Measurements from ENCODE around the gene VPS11.
"Not testable (repeated sequence)": the region's sequence is repeated elsewhere in the genome, so short reads cannot be mapped to it uniquely, and the experiment has no call there.

VPS11 gene

GRCh38 chr11:119084663-119085436, 17.2 kb downstream of the VPS11 start, which contains the start of gene HMBS:
HMBS (plus strand) TSS chr11:119084881; CDS start chr11:119085034, 153 bp downstream.
- DNase-seq = peak; percentile 94

GRCh38 chr11:119085437-119085847, 17.8 kb downstream of the VPS11 start:
- no peak for DNase-seq

GRCh38 chr11:119087123-119087522, 19.5 kb downstream of the VPS11 start:
- no peak for DNase-seq

DNA sequence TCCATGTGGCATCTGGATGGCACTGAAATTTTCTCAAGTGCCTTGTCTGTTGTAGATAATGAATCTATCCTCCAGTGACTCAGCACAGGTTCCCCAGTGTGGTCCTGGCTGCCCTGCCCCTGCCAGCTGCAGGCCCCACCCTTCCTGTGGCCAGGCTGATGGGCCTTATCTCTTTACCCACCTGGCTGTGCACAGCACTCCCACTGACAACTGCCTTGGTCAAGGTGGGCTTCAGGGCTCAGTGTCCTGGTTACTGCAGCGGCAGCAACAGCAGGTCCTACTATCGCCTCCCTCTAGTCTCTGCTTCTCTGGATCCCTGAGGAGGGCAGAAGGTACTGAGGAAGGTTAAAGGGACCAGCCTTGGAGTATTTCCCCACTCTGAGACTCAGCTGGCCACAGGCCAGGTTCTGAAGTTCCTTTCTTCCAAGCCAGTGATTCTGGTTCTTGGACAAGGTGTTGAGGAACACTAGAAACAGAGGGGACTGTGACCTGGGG, 20.2 kb downstream of the VPS11 start:
- no peak for DNase-seq

DNA sequence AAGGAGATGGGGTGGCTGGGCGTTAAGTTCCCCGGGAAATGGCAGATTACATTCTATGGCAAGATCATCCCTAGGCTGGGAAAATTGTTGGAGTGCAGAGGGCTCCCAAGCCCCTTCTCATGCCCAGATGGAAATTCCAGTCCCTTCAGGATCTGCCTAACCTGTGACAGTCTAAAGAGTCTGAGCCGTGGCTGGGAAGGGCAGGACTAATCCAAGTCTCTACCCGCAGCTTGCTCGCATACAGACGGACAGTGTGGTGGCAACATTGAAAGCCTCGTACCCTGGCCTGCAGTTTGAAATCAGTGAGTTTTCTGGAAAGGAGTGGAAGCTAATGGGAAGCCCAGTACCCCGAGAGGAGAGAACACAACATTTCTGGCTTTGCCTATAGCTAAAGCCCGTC, 20.8 kb downstream of the VPS11 start:
- DNase-seq = no peak

GRCh38 chr11:119089319-119089718, 21.7 kb downstream of the VPS11 start:
- DNase-seq = no peak

DNA sequence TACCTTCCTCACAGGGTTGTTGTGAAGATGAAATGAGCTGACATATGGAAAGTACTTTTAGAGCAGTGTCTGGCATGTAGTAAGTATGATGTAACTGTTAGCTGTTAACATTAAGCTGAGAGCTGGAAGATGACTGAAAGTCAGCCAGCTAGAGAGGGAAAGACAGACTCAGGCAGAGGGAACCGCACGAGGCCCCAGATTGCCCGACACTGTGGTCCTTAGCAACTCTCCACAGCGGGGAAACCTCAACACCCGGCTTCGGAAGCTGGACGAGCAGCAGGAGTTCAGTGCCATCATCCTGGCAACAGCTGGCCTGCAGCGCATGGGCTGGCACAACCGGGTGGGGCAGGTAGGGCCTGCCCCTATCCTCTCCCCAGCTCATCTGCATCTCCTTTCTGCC, 23.6 kb downstream of the VPS11 start:
- no peak for DNase-seq

DNA sequence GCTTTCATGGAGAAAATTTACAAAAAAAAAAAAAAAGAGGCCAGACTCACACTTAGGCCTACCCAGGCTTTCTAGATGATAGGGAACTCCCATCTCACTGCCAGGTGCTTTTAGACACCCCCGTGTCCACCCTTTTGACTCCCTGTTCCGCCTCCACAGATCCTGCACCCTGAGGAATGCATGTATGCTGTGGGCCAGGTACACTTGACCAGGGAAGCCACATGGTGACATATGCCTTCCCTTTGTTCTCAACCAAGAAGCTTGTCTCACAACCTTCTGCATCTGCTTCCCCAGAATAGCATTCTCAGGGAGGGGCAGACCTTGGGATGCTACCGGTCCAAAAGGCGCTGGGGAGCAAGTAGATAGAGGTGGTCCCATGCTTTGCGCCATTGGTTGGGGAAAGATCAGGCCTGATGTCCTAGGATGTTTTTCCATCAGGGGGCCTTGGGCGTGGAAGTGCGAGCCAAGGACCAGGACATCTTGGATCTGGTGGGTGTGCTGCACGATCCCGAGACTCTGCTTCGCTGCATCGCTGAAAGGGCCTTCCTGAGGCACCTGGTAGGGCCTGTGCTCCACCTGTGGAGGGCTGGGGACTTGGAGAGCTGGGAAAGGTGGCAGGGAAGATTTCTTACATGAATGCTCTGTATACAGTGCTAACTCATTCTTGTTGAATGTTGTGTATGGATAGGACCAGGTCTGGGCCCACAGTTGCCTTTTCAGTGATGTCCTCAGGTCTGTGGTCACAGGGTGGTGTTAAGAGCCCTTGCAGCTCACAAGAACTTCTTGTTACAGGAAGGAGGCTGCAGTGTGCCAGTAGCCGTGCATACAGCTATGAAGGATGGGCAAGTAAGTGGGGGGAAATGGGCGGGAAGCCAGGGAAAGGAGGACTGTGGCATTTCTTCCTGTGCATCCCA, 24.6 kb downstream of the VPS11 start:
- DNase-seq = no peak

- no peak for DNase-seq
These were observed 25.5 kb downstream of the VPS11 start for GRCh38 chr11:119092880-119093842.

GRCh38 chr11:119093942-119094815, 26.6 kb downstream of the VPS11 start:
- DNase-seq = peak; percentile 43

- peak; percentile 84 for DNase-seq
These were observed 27.1 kb downstream of the VPS11 start for GRCh38 chr11:119094816-119095065.

- DNase-seq = peak; percentile 99
These were observed 27.7 kb downstream of the VPS11 start for GRCh38 chr11:119095066-119095880.

GRCh38 chr11:119099711-119100110, 32.1 kb downstream of the VPS11 start:
- DNase-seq = no peak

GRCh38 chr11:119100246-119100970, 32.8 kb downstream of the VPS11 start:
- DNase-seq = peak; percentile 39

GRCh38 chr11:119100994-119101758, 33.6 kb downstream of the VPS11 start:
- DNase-seq = peak; percentile 39

- DNase-seq = peak; percentile 98
These were observed 34.3 kb downstream of the VPS11 start, which contains the start of gene DPAGT1 for GRCh38 chr11:119101759-119102423. DPAGT1 (minus strand) TSS chr11:119101853; CDS start chr11:119101655, 198 bp downstream.

DNA sequence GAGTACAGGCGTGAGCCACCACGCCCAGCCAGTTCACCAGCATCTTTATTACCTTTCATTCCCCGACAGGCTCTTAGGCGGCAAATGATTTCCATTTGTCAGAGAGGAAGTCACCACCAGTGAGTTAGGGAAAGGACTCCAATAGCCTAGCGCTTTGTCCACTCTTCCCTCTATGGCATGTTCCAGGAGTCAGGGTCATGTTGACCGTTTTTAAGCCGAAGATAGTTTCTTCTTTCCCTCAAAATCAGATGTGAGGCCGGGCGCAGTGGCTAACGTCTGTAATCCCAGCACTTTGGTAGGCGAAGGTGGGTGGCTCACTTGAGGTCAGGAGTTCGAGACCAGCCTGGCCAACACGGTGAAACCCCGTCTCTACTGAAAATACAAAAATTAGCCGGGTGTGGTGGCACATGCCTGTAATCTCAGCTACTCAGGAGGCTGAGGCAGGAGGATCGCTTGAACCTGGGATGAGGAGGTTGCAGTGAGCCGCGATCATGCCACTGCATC, 35.6 kb downstream of the VPS11 start:
- not testable (repeated sequence) for DNase-seq

- no peak for DNase-seq
These were observed 36.2 kb downstream of the VPS11 start for GRCh38 chr11:119103793-119104192.
